ENCODE results near the gene DDX43. TPM values are rescaled to one million over a fixed set of nuclear protein-coding genes. Genes with fewer than 3 reads are reported as not detected.
A peak's percentile ranks its signal among the peaks of the same experiment; 100 is the strongest.

DDX43 gene
- total RNA-seq, 1 donor from 2014 or later, result not detected

GRCh38 chr6:73461537-73462350, 67.1 kb downstream of the DDX43 start, which contains the start of gene MTO1:
Gene MTO1 (plus strand): TSS chr6:73461737. CDS start chr6:73461855, 118 bp downstream.
- Mint-ChIP-seq H3K4me1 (ENCODE audit: unreplicated experiment) (peaks cover 16% of the 10 kb centered on the region), H3K4me3 (ENCODE audit: unreplicated experiment) (peak within 1 kb of the TSS; percentile 97), H3K27ac (ENCODE audit: unreplicated experiment) (peak within 1 kb of the TSS; percentile 96), H3K9me3 (ENCODE audit: unreplicated experiment) (no peaks in the 10 kb centered on the region), H3K27me3 (ENCODE audit: unreplicated experiment) (peaks cover 2% of the 10 kb centered on the region), H3K36me3 (ENCODE audit: low read depth, unreplicated experiment) (no peaks in the 10 kb centered on the region)
- peak; percentile 67 for DNase-seq (ENCODE audit: low spot score)
- TF ChIP-seq, protein P1, sequence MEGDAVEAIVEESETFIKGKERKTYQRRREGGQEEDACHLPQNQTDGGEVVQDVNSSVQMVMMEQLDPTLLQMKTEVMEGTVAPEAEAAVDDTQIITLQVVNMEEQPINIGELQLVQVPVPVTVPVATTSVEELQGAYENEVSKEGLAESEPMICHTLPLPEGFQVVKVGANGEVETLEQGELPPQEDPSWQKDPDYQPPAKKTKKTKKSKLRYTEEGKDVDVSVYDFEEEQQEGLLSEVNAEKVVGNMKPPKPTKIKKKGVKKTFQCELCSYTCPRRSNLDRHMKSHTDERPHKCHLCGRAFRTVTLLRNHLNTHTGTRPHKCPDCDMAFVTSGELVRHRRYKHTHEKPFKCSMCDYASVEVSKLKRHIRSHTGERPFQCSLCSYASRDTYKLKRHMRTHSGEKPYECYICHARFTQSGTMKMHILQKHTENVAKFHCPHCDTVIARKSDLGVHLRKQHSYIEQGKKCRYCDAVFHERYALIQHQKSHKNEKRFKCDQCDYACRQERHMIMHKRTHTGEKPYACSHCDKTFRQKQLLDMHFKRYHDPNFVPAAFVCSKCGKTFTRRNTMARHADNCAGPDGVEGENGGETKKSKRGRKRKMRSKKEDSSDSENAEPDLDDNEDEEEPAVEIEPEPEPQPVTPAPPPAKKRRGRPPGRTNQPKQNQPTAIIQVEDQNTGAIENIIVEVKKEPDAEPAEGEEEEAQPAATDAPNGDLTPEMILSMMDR (IDR thresholded peaks at IDR 0.05; ENCODE audit: unreplicated experiment), result no peak

Other genes with a start within 250 kb of the DDX43 start
- not detected for gene KHDC1L, start 169.3 kb upstream of the DDX43 start, total RNA-seq (ENCODE audit: unreplicated experiment)
- 2.6 TPM for gene KHDC1, start 131.6 kb upstream of the DDX43 start, total RNA-seq (ENCODE audit: unreplicated experiment)
- gene DPPA5, start 40.6 kb upstream of the DDX43 start, total RNA-seq (ENCODE audit: unreplicated experiment), result not detected
- gene KHDC3L, start 32.2 kb upstream of the DDX43 start, total RNA-seq (ENCODE audit: unreplicated experiment), result not detected
- gene OOEP, start 24.9 kb upstream of the DDX43 start, total RNA-seq (ENCODE audit: unreplicated experiment), result not detected
- 1.8 TPM for gene CGAS, start 57.5 kb downstream of the DDX43 start, total RNA-seq (ENCODE audit: unreplicated experiment)
- 23.8 TPM for gene MTO1, start 66.9 kb downstream of the DDX43 start, total RNA-seq (ENCODE audit: unreplicated experiment)
- 13,000 TPM for gene EEF1A1, start 126.2 kb downstream of the DDX43 start, total RNA-seq (ENCODE audit: unreplicated experiment)